PC-9 (cell line): Measurements from ENCODE around the gene PIEZO2.
A peak's percentile ranks its signal among the peaks of the same experiment; 100 is the strongest.

Source experiments
- EZH2 ChIP-seq: fragments of 200-600 bp; sonication (generic); IDR thresholded peaks from 2 replicates; pipeline ENCODE4 v1.8.0; 2017; ENCODE audit warnings: antibody characterized with exemption, low read depth
- TF ChIP-seq, protein P1 (sequence below): fragments of 200-600 bp; sonication (generic); conservative IDR thresholded peaks from 2 replicates; pipeline ENCODE4 v1.6.1; 2017; ENCODE audit warnings: mixed run types, antibody characterized with exemption, mild to moderate bottlenecking, moderate library complexity

DNA sequence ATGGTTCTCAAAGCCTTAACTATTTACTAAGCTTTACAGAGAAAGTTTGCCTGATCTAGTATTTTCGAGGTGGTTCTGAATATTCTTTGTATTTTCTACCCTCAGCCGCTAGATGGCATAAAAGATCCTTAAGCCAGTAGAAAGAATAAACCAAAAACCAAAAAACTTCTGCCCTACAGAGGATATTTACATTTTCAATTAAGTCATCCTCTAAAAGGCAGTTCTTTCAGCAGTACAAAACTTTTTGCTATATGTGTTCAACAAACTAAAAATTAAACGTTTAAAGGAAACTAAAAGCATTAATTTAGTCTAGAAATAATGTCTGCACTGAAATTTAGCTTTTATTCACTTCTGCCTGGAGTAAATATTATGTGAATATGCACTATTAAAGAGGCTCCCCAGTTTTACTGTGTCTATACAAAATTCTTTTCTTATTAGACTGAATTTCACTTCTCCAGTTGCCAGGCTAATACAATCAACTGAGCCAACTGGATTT lies 297.5 kb downstream of the PIEZO2 start:
- no peak for TF ChIP-seq EZH2
- TF ChIP-seq, protein P1, sequence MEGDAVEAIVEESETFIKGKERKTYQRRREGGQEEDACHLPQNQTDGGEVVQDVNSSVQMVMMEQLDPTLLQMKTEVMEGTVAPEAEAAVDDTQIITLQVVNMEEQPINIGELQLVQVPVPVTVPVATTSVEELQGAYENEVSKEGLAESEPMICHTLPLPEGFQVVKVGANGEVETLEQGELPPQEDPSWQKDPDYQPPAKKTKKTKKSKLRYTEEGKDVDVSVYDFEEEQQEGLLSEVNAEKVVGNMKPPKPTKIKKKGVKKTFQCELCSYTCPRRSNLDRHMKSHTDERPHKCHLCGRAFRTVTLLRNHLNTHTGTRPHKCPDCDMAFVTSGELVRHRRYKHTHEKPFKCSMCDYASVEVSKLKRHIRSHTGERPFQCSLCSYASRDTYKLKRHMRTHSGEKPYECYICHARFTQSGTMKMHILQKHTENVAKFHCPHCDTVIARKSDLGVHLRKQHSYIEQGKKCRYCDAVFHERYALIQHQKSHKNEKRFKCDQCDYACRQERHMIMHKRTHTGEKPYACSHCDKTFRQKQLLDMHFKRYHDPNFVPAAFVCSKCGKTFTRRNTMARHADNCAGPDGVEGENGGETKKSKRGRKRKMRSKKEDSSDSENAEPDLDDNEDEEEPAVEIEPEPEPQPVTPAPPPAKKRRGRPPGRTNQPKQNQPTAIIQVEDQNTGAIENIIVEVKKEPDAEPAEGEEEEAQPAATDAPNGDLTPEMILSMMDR, result peak; percentile 84
